ENCODE measurements around the gene CAPN10.

Gene CAPN10

GRCh38 chr2:240564561-240565332 is 21.8 kb upstream of the CAPN10 start:
- no peak for DNase-seq

- DNase-seq: no peak
These were observed 21.0 kb upstream of the CAPN10 start for GRCh38 chr2:240565333-240566202.

GRCh38 chr2:240566203-240567136 is 20.1 kb upstream of the CAPN10 start:
- peak; percentile 55 for DNase-seq

GRCh38 chr2:240567137-240567871 is 19.2 kb upstream of the CAPN10 start:
- no peak for DNase-seq

- no peak for DNase-seq
These were observed 18.5 kb upstream of the CAPN10 start, which contains the start of gene RNPEPL1 for GRCh38 chr2:240567872-240568677. Gene RNPEPL1 (plus strand): TSS chr2:240568484. CDS start chr2:240568587, 103 bp downstream.

- no peak for DNase-seq
These were observed 17.6 kb upstream of the CAPN10 start for GRCh38 chr2:240568678-240569522.

GRCh38 chr2:240569523-240569997 is 17.0 kb upstream of the CAPN10 start:
- DNase-seq: no peak

GRCh38 chr2:240569998-240570530 is 16.5 kb upstream of the CAPN10 start:
- DNase-seq: no peak

GRCh38 chr2:240570531-240571313 is 15.8 kb upstream of the CAPN10 start:
- DNase-seq: no peak

GRCh38 chr2:240571314-240571973 is 15.1 kb upstream of the CAPN10 start:
- no peak for DNase-seq

GRCh38 chr2:240572141-240573031 is 14.1 kb upstream of the CAPN10 start:
- DNase-seq: no peak

GRCh38 chr2:240573071-240573515 is 13.4 kb upstream of the CAPN10 start:
- no peak for DNase-seq

- DNase-seq: no peak
These were observed 12.8 kb upstream of the CAPN10 start for GRCh38 chr2:240573516-240574385.

GRCh38 chr2:240574386-240575100 is 12.0 kb upstream of the CAPN10 start:
- DNase-seq: no peak

All from NCI-H1694 (cell line).